GM03348 (cell line): ENCODE results near the gene GPR17.

Experiments used
- DNase-seq: peaks from one replicate; pipeline ENCODE4 v3.0.0; 2012; ENCODE audit warnings: low spot score

Gene GPR17

DNA sequence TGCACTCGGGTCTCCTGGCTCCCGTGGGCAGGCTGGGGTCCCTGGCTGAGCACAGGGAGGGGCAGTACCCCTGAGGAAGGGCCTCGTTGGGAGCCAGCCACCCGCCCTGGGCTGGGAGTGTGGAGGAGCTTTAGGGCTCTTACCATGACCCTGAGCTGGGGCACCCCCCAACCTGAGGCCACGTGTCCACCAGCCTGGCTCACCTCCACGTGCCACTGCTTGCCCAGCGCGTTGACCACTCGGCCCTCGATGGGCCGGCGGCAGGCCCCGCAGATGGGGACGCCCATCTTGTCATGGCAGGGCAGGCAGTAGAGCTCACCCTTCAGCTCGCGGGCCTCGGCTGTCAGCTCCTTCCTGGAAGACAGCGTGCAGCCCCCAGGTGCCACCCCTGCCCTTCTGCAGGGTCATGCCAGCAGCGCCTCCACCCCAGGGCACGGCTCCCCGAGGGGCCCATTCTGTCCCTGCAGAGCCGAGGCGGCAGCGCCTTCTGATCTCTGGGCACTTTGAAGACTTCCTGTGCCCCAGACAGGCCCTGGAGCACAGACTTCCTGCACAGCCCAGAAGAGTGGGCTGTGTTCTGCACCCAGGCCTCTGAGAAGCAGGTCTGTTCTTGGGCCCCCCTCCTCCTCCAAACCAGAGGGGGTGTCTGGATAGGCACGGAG, 4.0 kb upstream of the GPR17 start:
- DNase-seq = no peak

- DNase-seq = no peak
These were observed 3.1 kb upstream of the GPR17 start for GRCh38 chr2:127642706-127643438.

DNA sequence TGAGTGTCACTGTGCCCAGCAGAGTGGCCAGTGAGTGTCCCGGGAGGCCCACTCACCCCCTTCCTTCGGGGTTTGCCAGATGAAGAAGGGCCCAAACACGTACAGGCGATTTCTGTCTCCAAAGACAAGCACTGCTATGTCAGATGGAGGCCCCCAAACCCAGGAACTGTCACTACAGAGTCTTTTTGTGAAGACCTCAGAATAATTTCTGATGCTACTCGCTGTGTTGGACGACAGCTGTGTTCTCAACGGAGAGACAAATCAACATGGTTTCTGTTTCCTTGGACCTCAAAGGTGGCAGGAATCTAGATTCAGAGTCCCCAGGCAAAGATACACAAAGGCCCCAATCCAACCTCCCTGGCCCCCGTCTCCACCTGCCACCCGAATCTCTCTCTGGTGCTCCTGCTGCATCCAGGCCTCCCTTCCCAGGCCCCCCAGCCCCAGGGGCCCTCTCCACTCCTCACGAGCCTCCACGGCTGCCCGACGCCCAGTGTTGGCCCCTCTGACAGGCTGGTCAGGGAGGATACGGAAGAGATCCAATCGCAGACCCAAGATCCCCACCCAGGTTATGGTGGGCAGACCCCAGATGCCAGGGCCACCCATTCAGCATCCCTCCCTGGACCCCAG, 2.4 kb upstream of the GPR17 start:
- DNase-seq = no peak

- DNase-seq = no peak
These were observed 1.6 kb upstream of the GPR17 start for GRCh38 chr2:127644066-127645025.

- DNase-seq = no peak
These were observed 943 bp upstream of the GPR17 start for GRCh38 chr2:127645026-127645394.

GRCh38 chr2:127646487-127647241, 711 bp downstream of the GPR17 start:
- no peak for DNase-seq

DNA sequence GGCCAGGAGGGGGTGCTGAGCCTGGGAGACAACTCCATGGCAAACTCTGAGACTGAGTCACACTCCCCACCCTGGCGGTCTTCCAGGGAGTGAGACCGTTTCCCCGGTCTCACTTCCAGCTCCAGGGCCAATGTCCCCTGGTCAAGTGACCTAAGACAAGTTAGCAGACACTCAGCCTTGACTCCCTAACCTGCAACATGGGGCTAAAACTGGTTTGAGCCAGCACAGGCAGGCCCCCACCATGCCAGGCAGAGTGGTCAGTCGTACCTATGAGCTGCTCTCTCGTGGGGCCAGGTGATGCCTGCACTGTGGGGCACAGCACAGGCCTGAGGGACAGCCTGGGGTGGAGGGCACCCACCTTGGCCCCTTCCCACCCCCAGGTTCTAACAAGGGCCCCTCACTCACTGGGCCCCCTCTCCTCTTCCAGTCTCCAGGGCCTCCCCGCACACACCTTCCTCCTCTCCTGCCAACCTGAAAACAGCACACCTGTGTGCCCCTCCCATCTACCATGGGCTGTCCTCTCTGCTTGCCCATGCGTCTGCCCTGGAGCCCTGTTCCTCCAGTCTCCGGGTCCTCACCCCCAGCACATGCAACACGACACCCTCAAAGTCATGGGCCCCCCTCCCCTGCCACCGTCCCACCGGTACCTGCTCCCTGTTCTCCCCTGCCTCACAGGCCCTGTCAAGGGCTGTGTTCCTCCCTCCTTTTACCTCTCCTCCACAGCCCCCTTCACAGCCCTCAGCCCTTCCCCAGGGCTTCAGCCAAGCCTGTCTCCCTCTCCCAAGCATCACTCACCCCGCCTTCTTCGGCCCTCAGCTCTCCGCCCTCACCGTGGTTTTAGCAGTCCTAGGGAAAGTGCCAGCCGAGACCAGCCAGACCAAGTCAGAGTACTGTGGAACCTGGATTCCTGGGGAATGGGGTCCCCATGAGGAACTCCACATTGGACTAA, 1.6 kb downstream of the GPR17 start:
- peak; percentile 72 for DNase-seq

- no peak for DNase-seq
These were observed 2.4 kb downstream of the GPR17 start for GRCh38 chr2:127648321-127648720.

GRCh38 chr2:127649100-127649611, 3.2 kb downstream of the GPR17 start:
- DNase-seq = peak; percentile 14

DNA sequence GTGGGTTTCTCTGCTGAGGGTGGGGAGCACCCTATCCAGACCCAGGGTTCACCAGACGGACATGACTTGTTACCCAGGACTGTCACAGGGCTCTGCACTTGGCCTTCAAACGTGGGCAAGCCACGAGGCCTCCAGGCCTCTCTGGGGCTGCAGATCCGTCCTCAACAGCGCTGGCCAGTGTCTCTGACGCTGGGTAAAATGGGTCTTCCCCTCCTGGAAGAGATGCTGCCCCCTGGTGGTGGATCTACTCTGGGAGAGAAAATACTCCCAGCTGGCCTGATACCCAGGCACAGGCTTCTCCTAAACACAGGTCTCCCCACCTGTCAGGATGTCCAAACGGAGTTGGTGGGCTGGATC, 3.7 kb downstream of the GPR17 start:
- peak; percentile 92 for DNase-seq

DNA sequence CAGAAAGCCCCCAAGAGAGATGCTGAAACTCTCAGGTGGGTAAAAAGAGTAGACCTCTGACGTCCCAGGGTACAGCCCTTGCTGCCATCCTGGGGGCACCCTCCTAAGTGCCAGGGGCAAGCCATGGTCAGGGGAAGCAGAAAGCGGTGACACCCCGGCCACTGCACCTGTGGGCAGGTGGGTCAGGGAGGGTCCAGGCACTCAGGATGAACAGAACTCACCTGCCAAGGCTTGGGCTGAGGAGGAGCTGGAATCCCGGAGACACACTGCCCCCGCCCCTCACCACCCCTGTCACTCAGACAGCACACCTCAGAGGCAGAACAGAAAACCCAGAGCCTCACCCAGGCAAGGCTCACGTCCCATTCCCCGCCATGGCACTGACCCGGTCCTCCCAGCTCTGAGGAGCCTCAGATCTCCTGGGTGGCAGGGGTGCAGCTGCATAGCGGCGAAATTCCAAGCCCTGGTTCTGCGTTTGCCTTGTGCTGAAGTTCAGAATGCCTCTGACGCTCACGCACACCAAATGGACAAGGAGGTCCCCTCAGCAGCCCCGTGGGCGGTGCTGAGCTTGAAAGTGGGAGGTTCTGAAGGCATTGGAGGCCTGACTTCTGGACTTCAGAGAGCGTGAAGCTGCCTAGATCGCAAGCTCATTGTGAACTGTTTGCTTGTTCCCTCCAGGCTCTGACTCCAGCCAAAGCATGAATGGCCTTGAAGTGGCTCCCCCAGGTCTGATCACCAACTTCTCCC, 4.3 kb downstream of the GPR17 start:
- no peak for DNase-seq

DNA sequence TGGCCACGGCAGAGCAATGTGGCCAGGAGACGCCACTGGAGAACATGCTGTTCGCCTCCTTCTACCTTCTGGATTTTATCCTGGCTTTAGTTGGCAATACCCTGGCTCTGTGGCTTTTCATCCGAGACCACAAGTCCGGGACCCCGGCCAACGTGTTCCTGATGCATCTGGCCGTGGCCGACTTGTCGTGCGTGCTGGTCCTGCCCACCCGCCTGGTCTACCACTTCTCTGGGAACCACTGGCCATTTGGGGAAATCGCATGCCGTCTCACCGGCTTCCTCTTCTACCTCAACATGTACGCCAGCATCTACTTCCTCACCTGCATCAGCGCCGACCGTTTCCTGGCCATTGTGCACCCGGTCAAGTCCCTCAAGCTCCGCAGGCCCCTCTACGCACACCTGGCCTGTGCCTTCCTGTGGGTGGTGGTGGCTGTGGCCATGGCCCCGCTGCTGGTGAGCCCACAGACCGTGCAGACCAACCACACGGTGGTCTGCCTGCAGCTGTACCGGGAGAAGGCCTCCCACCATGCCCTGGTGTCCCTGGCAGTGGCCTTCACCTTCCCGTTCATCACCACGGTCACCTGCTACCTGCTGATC, 4.9 kb downstream of the GPR17 start:
- no peak for DNase-seq

DNA sequence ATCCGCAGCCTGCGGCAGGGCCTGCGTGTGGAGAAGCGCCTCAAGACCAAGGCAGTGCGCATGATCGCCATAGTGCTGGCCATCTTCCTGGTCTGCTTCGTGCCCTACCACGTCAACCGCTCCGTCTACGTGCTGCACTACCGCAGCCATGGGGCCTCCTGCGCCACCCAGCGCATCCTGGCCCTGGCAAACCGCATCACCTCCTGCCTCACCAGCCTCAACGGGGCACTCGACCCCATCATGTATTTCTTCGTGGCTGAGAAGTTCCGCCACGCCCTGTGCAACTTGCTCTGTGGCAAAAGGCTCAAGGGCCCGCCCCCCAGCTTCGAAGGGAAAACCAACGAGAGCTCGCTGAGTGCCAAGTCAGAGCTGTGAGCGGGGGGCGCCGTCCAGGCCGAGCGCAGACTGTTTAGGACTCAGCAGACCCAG, 5.4 kb downstream of the GPR17 start:
- no peak for DNase-seq

- DNase-seq = no peak
These were observed 6.1 kb downstream of the GPR17 start for GRCh38 chr2:127651971-127652550.

DNA sequence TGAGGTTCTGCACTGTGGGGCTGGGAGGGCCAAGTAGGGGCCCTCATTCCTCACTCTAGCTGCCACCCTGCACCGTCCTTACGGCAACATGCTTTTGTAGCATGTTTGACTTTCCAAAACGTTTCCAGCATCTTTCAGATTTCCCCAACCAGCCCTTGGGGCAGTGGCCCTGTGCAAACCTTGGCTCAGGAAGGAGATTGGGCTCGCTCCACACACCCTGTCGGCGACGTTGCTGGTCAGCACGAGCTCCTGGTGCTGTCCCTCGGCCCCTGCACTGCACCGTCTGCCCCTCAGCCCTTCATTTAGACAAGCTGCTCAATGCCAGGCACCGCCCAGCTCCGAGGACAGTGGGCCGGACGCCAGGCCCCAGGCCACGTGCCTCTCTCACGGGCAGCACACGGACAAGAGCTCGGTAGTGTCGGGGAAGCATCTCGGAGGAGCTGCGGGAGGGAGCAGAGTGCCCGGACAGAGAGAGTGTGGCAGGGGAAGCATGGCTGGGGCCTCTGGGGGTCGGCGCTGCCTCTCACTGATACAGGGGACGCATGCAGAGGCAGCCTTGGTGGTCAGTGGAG, 6.9 kb downstream of the GPR17 start:
- no peak for DNase-seq

- no peak for DNase-seq
These were observed 7.6 kb downstream of the GPR17 start for GRCh38 chr2:127653421-127654083.

DNA sequence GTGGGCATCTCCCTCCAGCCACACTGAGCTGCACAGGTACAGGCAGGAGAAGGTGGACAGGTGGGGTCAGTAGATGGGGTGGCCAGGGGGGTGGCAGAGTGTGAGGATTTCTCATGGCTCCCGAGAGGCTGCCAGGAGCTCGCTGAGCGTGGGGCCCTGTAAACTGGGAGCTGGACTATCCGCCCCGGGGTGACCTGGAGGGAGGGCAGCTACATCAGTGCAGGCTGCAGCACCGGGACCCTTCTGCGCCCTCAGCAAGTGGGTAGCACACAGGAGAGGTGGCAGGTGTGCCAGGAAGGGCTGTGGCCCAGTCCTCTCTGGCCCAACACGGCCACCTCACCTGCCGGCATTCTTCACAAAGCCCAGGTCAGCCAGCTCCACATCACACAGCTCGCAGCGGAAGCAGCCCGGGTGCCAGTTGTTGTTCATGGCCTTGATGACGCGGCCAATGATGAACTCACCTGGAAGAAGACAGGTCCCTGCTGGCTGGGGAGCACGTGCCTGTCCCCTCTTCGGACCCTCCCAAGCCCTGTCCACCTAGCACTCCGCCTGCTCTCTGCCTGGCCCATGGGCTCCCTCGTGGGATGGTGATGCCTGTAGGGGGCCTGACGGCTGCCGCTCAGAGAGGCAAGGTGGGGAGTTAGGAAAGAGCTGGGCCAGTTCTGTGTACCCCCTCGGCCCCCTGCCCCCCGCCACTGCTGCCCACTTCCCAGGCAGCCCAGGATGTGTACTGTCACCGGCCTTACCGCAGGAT, 8.3 kb downstream of the GPR17 start:
- DNase-seq = no peak
